ENCODE results near the gene INIP.

- TF ChIP-seq RAD21 (conservative IDR thresholded peaks at IDR 0.05) = no peak
- TF ChIP-seq CTCF (IDR thresholded peaks at IDR 0.05; ENCODE audit: poor library complexity, severe bottlenecking) = no peak
- TF ChIP-seq, protein P1, sequence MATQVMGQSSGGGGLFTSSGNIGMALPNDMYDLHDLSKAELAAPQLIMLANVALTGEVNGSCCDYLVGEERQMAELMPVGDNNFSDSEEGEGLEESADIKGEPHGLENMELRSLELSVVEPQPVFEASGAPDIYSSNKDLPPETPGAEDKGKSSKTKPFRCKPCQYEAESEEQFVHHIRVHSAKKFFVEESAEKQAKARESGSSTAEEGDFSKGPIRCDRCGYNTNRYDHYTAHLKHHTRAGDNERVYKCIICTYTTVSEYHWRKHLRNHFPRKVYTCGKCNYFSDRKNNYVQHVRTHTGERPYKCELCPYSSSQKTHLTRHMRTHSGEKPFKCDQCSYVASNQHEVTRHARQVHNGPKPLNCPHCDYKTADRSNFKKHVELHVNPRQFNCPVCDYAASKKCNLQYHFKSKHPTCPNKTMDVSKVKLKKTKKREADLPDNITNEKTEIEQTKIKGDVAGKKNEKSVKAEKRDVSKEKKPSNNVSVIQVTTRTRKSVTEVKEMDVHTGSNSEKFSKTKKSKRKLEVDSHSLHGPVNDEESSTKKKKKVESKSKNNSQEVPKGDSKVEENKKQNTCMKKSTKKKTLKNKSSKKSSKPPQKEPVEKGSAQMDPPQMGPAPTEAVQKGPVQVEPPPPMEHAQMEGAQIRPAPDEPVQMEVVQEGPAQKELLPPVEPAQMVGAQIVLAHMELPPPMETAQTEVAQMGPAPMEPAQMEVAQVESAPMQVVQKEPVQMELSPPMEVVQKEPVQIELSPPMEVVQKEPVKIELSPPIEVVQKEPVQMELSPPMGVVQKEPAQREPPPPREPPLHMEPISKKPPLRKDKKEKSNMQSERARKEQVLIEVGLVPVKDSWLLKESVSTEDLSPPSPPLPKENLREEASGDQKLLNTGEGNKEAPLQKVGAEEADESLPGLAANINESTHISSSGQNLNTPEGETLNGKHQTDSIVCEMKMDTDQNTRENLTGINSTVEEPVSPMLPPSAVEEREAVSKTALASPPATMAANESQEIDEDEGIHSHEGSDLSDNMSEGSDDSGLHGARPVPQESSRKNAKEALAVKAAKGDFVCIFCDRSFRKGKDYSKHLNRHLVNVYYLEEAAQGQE (IDR thresholded peaks at IDR 0.05; ENCODE audit: borderline replicate concordance) = no peak
- no peak for TF ChIP-seq EP300 (conservative IDR thresholded peaks at IDR 0.05; ENCODE audit: poor library complexity, severe bottlenecking)
- TF ChIP-seq EZH2 (IDR thresholded peaks at IDR 0.05; ENCODE audit: borderline replicate concordance, insufficient read depth, low read length, poor library complexity, severe bottlenecking) = no peak
Observed at GRCh38 chr9:112677040-112677439, 40.9 kb downstream of the INIP start.
